ENCODE data around the gene VANGL1. TPM values are rescaled to one million over a fixed set of nuclear protein-coding genes. Genes with fewer than 3 reads are reported as not detected.

VANGL1 gene
- total RNA-seq, 1 experiment from 2014 or later: 22.7 TPM

GRCh38 chr1:115604508-115604907 is 37.3 kb upstream of the VANGL1 start:
- POLR2A ChIA-PET: no interaction called here
- Histone ChIP-seq H3K4me3 (ENCODE audit: low read depth in 2 of 2, low read length in 2 of 2) (no peak overlapping the region), H3K27me3 (ENCODE audit: control insufficient read depth, insufficient read depth, low read length) (no peaks in the 10 kb centered on the region), H3K9me3 (ENCODE audit: control insufficient read depth, insufficient read depth, low read depth, low read length) (peaks cover 3% of the 10 kb centered on the region; the same call in 1 of the 2 replicates), H3K4me1 (ENCODE audit: control insufficient read depth, insufficient read depth, low read length) (no peaks in the 10 kb centered on the region), H3K36me3 (ENCODE audit: control insufficient read depth, insufficient read depth, low read length) (no peaks in the 10 kb centered on the region), H3K27ac (ENCODE audit: low read length) (no peak overlapping the region)
- DNase-seq (ENCODE audit: low read depth, low spot score) (no peak), ATAC-seq (no peak)
- CTCF ChIA-PET: no interaction called here
- BruUV-seq (replicated peaks): no TSS peak
- TF ChIP-seq SIN3A (IDR thresholded peaks at IDR 0.05; ENCODE audit: borderline replicate concordance, insufficient read depth, low read depth, low read length): no peak
- TF ChIP-seq REST (IDR thresholded peaks at IDR 0.05; ENCODE audit: insufficient read depth in 1 of 2, low read depth in 2 of 2, low read length in 1 of 2): no peak
- no peak for TF ChIP-seq CTCF (IDR thresholded peaks at IDR 0.05)
- TF ChIP-seq POLR2AphosphoS5 (IDR thresholded peaks at IDR 0.05; ENCODE audit: low read depth, low read length): no peak
- no peak for TF ChIP-seq TCF7L2 (IDR thresholded peaks at IDR 0.05; ENCODE audit: low read depth, low read length)
- intact Hi-C loops (cut with micrococcal nuclease; ENCODE audit: unreplicated experiment) (loop anchor here (10.0 kb wide), 1 partner anchor 100 kb away; no protein-coding TSS in a partner anchor), in situ Hi-C loops (cut with HindIII; ENCODE audit: low pct_unique_long_range_greater_than_20kb, low sequenced_read_pairs) (no loop called here)

- Histone ChIP-seq H3K9me3 (ENCODE audit: control insufficient read depth, insufficient read depth, low read depth, low read length) (peaks cover 3% of the 10 kb centered on the region; the same call in 1 of the 2 replicates), H3K4me1 (ENCODE audit: control insufficient read depth, insufficient read depth, low read length) (no peaks in the 10 kb centered on the region), H3K27ac (ENCODE audit: low read length) (no peak overlapping the region), H3K4me3 (ENCODE audit: low read depth in 2 of 2, low read length in 2 of 2) (no peak overlapping the region), H3K36me3 (ENCODE audit: control insufficient read depth, insufficient read depth, low read length) (no peaks in the 10 kb centered on the region), H3K27me3 (ENCODE audit: control insufficient read depth, insufficient read depth, low read length) (no peaks in the 10 kb centered on the region)
- DNase-seq (ENCODE audit: low read depth, low spot score) (no peak), ATAC-seq (no peak)
- TF ChIP-seq SIN3A (IDR thresholded peaks at IDR 0.05; ENCODE audit: borderline replicate concordance, insufficient read depth, low read depth, low read length) (no peak), POLR2AphosphoS5 (IDR thresholded peaks at IDR 0.05; ENCODE audit: low read depth, low read length) (no peak), REST (IDR thresholded peaks at IDR 0.05; ENCODE audit: insufficient read depth in 1 of 2, low read depth in 2 of 2, low read length in 1 of 2) (no peak), TCF7L2 (IDR thresholded peaks at IDR 0.05; ENCODE audit: low read depth, low read length) (no peak), CTCF (IDR thresholded peaks at IDR 0.05) (no peak)
- no TSS peak for BruUV-seq (replicated peaks)
- intact Hi-C loops (cut with micrococcal nuclease; ENCODE audit: unreplicated experiment): loop anchor here (10.0 kb wide), 1 partner anchor 98 kb away; no protein-coding TSS in a partner anchor
- in situ Hi-C loops (cut with HindIII; ENCODE audit: low pct_unique_long_range_greater_than_20kb, low sequenced_read_pairs): no loop called here
- ChIA-PET POLR2A (no interaction called here), CTCF (no interaction called here)
These were observed 35.5 kb upstream of the VANGL1 start for GRCh38 chr1:115606305-115606704.
